ENCODE data around the gene AXIN1.
A peak's percentile ranks its signal among the peaks of the same experiment; 100 is the strongest.

The AXIN1 gene

DNA sequence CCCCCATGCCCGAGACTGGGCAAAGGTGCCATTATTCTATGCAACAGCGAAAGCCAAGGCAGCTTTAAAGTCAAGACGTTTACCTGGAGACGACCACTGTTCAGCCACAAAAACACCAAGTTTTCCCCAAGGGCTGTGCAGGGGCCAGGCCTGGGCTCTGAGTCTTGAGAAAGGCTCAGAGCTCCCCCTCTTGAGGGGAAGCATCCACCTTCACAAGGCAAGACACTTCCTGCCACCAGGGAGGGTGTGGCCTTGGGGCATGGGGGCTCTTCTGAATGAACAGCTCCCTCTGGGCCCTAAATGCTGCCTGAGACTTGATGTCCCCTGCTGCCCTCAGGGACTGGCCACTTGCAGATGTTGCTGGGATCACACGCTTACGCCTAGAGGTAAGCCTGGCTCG, 43.0 kb downstream of the AXIN1 start:
- TF ChIP-seq, protein P1, sequence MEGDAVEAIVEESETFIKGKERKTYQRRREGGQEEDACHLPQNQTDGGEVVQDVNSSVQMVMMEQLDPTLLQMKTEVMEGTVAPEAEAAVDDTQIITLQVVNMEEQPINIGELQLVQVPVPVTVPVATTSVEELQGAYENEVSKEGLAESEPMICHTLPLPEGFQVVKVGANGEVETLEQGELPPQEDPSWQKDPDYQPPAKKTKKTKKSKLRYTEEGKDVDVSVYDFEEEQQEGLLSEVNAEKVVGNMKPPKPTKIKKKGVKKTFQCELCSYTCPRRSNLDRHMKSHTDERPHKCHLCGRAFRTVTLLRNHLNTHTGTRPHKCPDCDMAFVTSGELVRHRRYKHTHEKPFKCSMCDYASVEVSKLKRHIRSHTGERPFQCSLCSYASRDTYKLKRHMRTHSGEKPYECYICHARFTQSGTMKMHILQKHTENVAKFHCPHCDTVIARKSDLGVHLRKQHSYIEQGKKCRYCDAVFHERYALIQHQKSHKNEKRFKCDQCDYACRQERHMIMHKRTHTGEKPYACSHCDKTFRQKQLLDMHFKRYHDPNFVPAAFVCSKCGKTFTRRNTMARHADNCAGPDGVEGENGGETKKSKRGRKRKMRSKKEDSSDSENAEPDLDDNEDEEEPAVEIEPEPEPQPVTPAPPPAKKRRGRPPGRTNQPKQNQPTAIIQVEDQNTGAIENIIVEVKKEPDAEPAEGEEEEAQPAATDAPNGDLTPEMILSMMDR (IDR thresholded peaks at IDR 0.05; ENCODE audit: insufficient read depth, low read depth, low read length, missing control alignments), result no peak
- no peak overlapping the region for H3K4me3 ChIP-seq (ENCODE audit: low read length)
- DNase-seq (ENCODE audit: low read depth), result no peak

DNA sequence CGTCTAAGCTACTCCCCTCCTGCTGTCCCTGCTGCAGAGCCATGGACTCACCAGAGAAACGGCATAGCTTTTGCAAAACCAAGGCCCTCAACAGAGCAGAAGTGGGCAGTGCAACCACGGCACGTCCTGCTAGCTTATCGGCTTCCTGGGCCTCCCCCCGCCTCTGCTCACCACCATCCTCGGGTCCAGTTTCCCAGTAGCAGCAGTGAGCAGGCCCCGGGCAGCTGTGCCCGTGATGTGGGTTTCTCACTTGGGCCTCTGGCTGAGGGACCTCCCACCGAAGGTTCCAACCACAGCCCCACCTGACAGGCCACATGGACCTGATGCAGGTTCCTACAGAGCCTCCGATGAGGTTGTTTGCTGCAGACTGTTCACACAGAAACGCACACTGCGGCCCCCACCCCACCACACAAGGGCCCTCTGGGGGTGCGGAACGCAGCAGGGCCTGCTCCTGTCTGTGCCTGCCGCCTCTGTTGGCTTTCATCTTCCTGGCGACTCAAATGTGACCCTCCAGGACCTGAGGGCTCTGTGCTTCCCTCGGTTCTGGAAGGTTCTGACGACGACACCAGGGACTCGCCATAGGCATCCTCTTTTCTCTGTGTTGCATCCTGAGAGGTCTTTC, 44.7 kb downstream of the AXIN1 start:
- DNase-seq (ENCODE audit: low read depth), result no peak
- no peak overlapping the region for H3K4me3 ChIP-seq (ENCODE audit: low read length)
- TF ChIP-seq, protein P1 (IDR thresholded peaks at IDR 0.05; ENCODE audit: insufficient read depth, low read depth, low read length, missing control alignments), result no peak

DNA sequence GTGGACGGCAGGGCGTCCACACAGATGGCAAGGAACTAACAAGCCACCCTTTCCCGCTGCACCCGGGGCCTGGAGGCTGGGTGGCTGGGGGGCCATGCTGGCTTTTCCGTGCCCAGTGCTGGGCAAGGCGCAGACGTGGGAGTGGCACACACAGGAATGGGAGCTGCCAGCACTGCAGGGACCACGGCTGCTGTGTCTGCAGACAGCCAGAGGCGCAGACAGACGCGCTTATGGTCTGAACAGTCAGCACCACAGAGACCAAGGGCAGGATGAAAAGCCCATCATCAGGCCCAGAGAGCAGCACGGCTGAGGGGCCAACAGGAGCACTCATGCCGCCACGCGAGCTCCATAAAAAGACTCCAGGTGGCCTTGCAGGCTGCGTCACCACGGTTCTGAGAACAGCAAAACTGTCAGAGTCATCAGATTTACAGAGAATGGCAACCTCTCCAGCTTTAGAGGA, 45.6 kb downstream of the AXIN1 start:
- no peak for DNase-seq (ENCODE audit: low read depth)
- no peak overlapping the region for H3K4me3 ChIP-seq (ENCODE audit: low read length)
- TF ChIP-seq, protein P1 (IDR thresholded peaks at IDR 0.05; ENCODE audit: insufficient read depth, low read depth, low read length, missing control alignments), result no peak

DNA sequence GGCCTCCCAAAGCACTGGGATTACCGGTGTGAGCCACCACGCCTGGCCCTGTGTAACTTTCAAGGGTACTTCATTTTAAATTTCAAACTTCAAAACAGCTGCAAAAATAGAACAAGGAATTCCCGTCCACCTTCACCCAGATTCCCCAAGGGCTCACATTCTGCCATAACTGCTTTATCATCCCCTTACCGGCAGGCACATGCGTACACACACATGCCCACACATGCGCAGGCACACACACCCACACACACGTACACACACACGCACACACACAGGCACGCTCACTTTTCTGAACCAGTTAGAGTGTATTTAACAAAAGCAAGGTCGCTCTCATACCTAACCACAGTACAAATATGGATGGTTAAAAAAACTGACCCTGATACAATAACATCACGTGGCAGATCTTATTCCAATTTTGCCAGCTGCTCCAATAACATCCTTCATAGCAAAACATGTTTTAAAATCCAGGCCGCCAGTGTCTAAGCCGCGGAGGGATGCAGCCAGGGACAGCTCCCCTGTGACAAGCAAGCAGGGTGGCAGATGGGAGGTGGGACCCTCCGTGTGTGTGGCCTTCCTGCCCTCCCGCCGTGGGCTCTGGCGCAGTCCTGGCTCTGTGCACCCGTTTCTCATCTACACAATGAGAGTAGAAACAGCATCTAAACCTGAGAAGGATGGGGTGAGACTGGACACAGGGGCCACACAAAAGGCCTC, 46.5 kb downstream of the AXIN1 start:
- no peak overlapping the region for H3K4me3 ChIP-seq (ENCODE audit: low read length)
- DNase-seq (ENCODE audit: low read depth), result peak; percentile 84
- TF ChIP-seq, protein P1 (IDR thresholded peaks at IDR 0.05; ENCODE audit: insufficient read depth, low read depth, low read length, missing control alignments), result no peak

DNA sequence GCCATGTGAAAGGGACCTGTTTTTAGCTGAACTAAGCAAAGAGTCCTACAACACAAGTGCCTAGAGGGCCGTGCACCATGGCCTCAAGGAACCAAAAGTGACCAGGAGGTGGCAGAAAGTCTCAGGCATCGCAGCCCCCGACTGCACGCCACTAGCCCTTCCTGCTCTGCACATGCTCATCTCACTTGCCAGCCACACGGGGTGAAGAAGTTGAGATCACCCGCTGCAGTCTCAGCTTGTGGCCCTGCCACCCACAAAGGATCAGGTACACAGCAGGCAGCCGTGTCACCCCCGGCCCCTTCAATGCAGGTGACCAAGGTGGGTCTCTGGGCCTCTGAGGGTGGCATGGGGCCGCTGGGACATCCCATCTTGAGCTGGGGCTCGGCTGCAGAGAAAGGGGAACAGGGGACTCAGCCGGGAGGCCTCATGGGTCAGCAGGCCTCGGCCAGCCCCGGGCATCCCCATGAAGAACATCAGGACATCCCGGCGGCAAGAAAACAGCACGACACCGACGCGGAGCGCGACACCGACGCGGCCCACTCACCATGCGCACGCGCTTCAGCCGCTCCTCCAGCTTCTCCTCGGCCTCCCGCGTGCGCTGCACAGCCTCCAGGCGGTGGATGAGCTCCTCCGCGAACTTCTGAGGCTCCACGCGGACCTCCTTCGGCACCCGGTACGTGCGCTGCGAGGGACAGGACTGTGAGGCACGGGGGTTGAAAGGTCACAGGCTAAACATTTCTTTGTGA, 48.6 kb downstream of the AXIN1 start:
- DNase-seq (ENCODE audit: low read depth), result no peak
- TF ChIP-seq, protein P1 (IDR thresholded peaks at IDR 0.05; ENCODE audit: insufficient read depth, low read depth, low read length, missing control alignments), result no peak
- H3K4me3 ChIP-seq (ENCODE audit: low read length), result no peak overlapping the region

DNA sequence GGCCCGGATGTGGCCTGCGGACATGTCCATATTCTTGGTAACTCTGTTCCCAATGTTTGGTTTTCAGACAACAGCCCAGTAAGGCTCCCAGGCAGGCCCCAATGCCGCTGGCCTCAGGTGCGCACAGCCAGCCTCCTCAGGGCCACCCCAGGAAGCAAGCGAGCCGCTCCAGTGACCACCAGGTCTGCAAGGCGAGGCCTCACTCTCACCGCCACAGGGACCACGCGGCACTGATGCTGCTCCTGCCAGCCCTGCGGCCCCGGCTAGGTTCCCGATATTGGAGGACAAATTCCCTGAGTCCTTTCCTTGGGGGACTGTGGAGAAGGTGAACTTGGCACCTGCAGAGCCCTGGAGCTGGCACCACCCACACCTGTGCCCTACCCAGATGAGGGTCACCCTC, 50.6 kb downstream of the AXIN1 start:
- no peak for DNase-seq (ENCODE audit: low read depth)
- H3K4me3 ChIP-seq (ENCODE audit: low read length), result no peak overlapping the region
- TF ChIP-seq, protein P1 (IDR thresholded peaks at IDR 0.05; ENCODE audit: insufficient read depth, low read depth, low read length, missing control alignments), result no peak

Measured in epithelial cell of esophagus (primary cell).